ENCODE data around the gene RNF181. TPM values are rescaled to one million over a fixed set of nuclear protein-coding genes. Genes with fewer than 3 reads are reported as not detected.

The RNF181 gene
- total and polyA plus RNA-seq, 2 of the 13 experiments (the other 11 are each of a cell fraction or from before 2014, with no cell fraction given): 224 to 578 TPM

- TF ChIP-seq ATF7 (IDR thresholded peaks at IDR 0.05) (no peak), ATF7 (CRISPR knock-in tag; IDR thresholded peaks at IDR 0.05) (no peak), ZNF230 (CRISPR knock-in tag; IDR thresholded peaks at IDR 0.05) (no peak), TEF (CRISPR knock-in tag; IDR thresholded peaks at IDR 0.05) (no peak; the same call in 1 of the 2 replicates), ZBTB8A (CRISPR knock-in tag; IDR thresholded peaks at IDR 0.05; ENCODE audit: borderline replicate concordance, low read depth) (no peak), ZNF296 (CRISPR knock-in tag; conservative IDR thresholded peaks at IDR 0.05) (no peak), MEF2D (CRISPR knock-in tag; IDR thresholded peaks at IDR 0.05) (peak; percentile 70; the same call in 1 of the 2 replicates), ATF2 (CRISPR knock-in tag; IDR thresholded peaks at IDR 0.05) (peak; percentile 48), IKZF4 (CRISPR knock-in tag; IDR thresholded peaks at IDR 0.05; ENCODE audit: borderline replicate concordance, low read depth, not compliant biosample characterization) (peak; percentile 67), TARDBP (CRISPR knock-in tag; IDR thresholded peaks at IDR 0.05) (peak; percentile 85), ZBTB26 (CRISPR knock-in tag; IDR thresholded peaks at IDR 0.05; ENCODE audit: borderline replicate concordance) (no peak; the same call in 1 of the 2 replicates), ZNF713 (CRISPR knock-in tag; IDR thresholded peaks at IDR 0.05) (no peak), CREB3 (CRISPR knock-in tag; IDR thresholded peaks at IDR 0.05) (no peak; the same call in 1 of the 2 replicates), CHD4 (IDR thresholded peaks at IDR 0.05; ENCODE audit: borderline replicate concordance, low read length) (no peak), ZFP82 (CRISPR knock-in tag; IDR thresholded peaks at IDR 0.05; ENCODE audit: borderline replicate concordance) (peak; percentile 62; the same call in 1 of the 2 replicates), EHMT2 (IDR thresholded peaks at IDR 0.05; ENCODE audit: borderline replicate concordance, low read depth, low read length) (no peak), MYC (CRISPR knock-in tag; IDR thresholded peaks at IDR 0.05; ENCODE audit: borderline replicate concordance) (peak; percentile 84), TEAD2 (CRISPR knock-in tag; IDR thresholded peaks at IDR 0.05) (no peak), ZNF597 (CRISPR knock-in tag; IDR thresholded peaks at IDR 0.05) (no peak), ZNF567 (CRISPR knock-in tag; IDR thresholded peaks at IDR 0.05; ENCODE audit: borderline replicate concordance) (peak; percentile 51; the same call in 1 of the 2 replicates), CBFB (CRISPR knock-in tag; IDR thresholded peaks at IDR 0.05) (no peak), ZNF17 (CRISPR knock-in tag; IDR thresholded peaks at IDR 0.05) (no peak), CBX5 (CRISPR knock-in tag; IDR thresholded peaks at IDR 0.05; ENCODE audit: borderline replicate concordance) (peak; percentile 19; the same call in 1 of the 2 replicates), KLF11 (CRISPR knock-in tag; IDR thresholded peaks at IDR 0.05) (no peak), ZNF446 (CRISPR knock-in tag; IDR thresholded peaks at IDR 0.05) (peak; percentile 62; the same call in 1 of the 2 replicates), NPAS2 (CRISPR knock-in tag; IDR thresholded peaks at IDR 0.05; ENCODE audit: borderline replicate concordance) (no peak)
These were observed 7.1 kb downstream of the RNF181 start, which contains the start of gene TMEM150A (continued) for GRCh38 chr2:85602476-85603234.
